Caco-2 (cell line): Measurements from ENCODE around the gene NXPE1. TPM values are rescaled to one million over a fixed set of nuclear protein-coding genes. Genes with fewer than 3 reads are reported as not detected.

Experiments
- BruUV-seq: library from RNA; stranded (reverse); fragments of 400-500 nt; replicated peaks from 2 replicates; lab custom pipeline; 2021; lab: Mats Ljungman, UMichigan
- CTCF ChIA-PET: fragments of 300-600 bp; sonication (Branson Sonifier 250); formaldehyde crosslinking; loops from one replicate; lab custom pipeline; 2022; ENCODE audit warnings: antibody characterized with exemption; lab: Charles Lee
- POLR2A ChIA-PET: fragments of 300-600 bp; sonication (Branson Sonifier 250); formaldehyde crosslinking; loops from one replicate; lab custom pipeline; 2022; ENCODE audit warnings: antibody characterized with exemption; lab: Charles Lee
- DNase-seq, 2 experiments: peaks; one replicate each; pipeline versions ENCODE4 v3.0.0 to v3.0.0-alpha.2; 2020 to 2022
- H3K27me3 ChIP-seq: replicated peaks from 2 replicates; pipeline ENCODE4 v1.6.0; 2011; ENCODE audit warnings: low read length; ENCODE audit not compliant: control insufficient read depth, insufficient read depth
- H3K36me3 ChIP-seq: 2 replicates; pipeline ENCODE4 v1.5.1; 2011; ENCODE audit warnings: low read length; ENCODE audit not compliant: control insufficient read depth, insufficient read depth
- H3K4me1 ChIP-seq: fragments of 250-450 bp; sonication (Bioruptor Pico); 2 replicates; pipeline ENCODE4 v1.5.1; 2020; ENCODE audit warnings: mild to moderate bottlenecking
- H3K4me3 ChIP-seq: 2 replicates; pipeline ENCODE4 v1.5.1; 2011; ENCODE audit warnings: low read depth, mild to moderate bottlenecking, control low read depth, low read length
- H3K9me3 ChIP-seq: fragments of 250-450 bp; sonication (Bioruptor Pico); 2 replicates; pipeline ENCODE4 v1.5.1; 2020; ENCODE audit warnings: mild to moderate bottlenecking, moderate library complexity
- H3K27ac Mint-ChIP-seq: one replicate; pipeline ENCODE4 v1.8.0; 2022; ENCODE audit warnings: mixed read lengths; ENCODE audit not compliant: unreplicated experiment
- H3K27me3 Mint-ChIP-seq: one replicate; pipeline ENCODE4 v1.8.0; 2022; ENCODE audit warnings: mixed read lengths; ENCODE audit not compliant: insufficient read depth, unreplicated experiment
- H3K36me3 Mint-ChIP-seq: one replicate; pipeline ENCODE4 v1.8.0; 2022; ENCODE audit warnings: mild to moderate bottlenecking, mixed read lengths; ENCODE audit not compliant: insufficient read depth, unreplicated experiment
- H3K4me1 Mint-ChIP-seq: one replicate; pipeline ENCODE4 v1.8.0; 2022; ENCODE audit warnings: low read depth, mixed read lengths; ENCODE audit not compliant: unreplicated experiment
- H3K4me3 Mint-ChIP-seq: one replicate; pipeline ENCODE4 v1.8.0; 2022; ENCODE audit warnings: mild to moderate bottlenecking, moderate library complexity, mixed read lengths; ENCODE audit not compliant: unreplicated experiment
- H3K9me3 Mint-ChIP-seq: one replicate; pipeline ENCODE4 v1.8.0; 2022; ENCODE audit warnings: mixed read lengths; ENCODE audit not compliant: unreplicated experiment
- intact Hi-C: fragments of 100-400 bp; cut with micrococcal nuclease; formaldehyde crosslinking; loops from one replicate; pipeline ENCODE4 v1.10.0; 2022; ENCODE audit not compliant: unreplicated experiment
- total RNA-seq: library from RNA; stranded (reverse); gene quantifications from 2 replicates; pipeline ENCODE4 v1.2.3, GENCODE V29; 2022
- TF ChIP-seq, protein P1 (sequence below), 2 experiments: fragments of 200-600 bp in 1 of 2; IDR thresholded peaks; 1 replicate in 1 of 2; 2 replicates in 1 of 2; pipeline versions ENCODE4 v1.5.1 to v1.8.0; 2011 to 2022; ENCODE audit warnings: antibody characterized with exemption in 1 of 2, control low read depth in 1 of 2, inconsistent platforms in 1 of 2, low read depth in 1 of 2, low read length in 1 of 2, mild to moderate bottlenecking in 1 of 2, moderate library complexity in 1 of 2; ENCODE audit not compliant: insufficient read depth in 1 of 2, severe bottlenecking in 1 of 2, unreplicated experiment in 1 of 2

NXPE1 gene
- total RNA-seq, 1 experiment from 2014 or later = not detected

DNA sequence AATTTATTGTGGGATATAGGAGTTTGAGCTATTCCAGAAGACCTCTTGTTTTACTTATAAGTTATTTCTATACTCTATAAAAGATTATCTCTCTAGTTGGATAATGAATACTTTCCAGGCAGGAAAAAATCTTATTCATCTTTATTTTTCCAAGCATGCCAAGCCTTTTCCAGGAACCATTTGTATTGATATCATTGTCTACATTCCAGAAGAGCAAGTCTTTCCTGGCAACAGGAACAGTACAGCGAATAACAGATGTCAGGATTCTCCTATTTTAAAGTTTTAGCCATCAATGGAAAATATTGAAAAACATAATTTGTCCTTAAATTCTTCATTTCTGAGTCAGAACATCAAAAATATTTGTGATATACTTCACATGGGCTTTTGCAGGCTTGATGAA lies 5.2 kb upstream of the NXPE1 start:
- DNase-seq = no peak
- no peaks in the 10 kb centered on the region for H3K27me3 Mint-ChIP-seq
- H3K9me3 Mint-ChIP-seq = no peaks in the 10 kb centered on the region
- BruUV-seq = no TSS peak
- H3K27ac Mint-ChIP-seq = no peak overlapping the region
- no peak overlapping the region for H3K4me3 Mint-ChIP-seq
- intact Hi-C loops = loop anchor here (5.0 to 10.0 kb wide), 2 partner anchors 63 to 280 kb away; no protein-coding TSS in a partner anchor
- H3K36me3 Mint-ChIP-seq = no peaks in the 10 kb centered on the region
- Histone ChIP-seq H3K36me3 (no peaks in the 10 kb centered on the region), H3K27me3 (no peaks in the 10 kb centered on the region; the same call in 1 of the 2 replicates), H3K9me3 (0 out of 2 replicates have a peak, but pooled peaks cover 2% of the 10 kb centered on the region), H3K4me1 (peaks cover 31% of the 10 kb centered on the region), H3K4me3 (no peak overlapping the region)
- TF ChIP-seq, protein P1, sequence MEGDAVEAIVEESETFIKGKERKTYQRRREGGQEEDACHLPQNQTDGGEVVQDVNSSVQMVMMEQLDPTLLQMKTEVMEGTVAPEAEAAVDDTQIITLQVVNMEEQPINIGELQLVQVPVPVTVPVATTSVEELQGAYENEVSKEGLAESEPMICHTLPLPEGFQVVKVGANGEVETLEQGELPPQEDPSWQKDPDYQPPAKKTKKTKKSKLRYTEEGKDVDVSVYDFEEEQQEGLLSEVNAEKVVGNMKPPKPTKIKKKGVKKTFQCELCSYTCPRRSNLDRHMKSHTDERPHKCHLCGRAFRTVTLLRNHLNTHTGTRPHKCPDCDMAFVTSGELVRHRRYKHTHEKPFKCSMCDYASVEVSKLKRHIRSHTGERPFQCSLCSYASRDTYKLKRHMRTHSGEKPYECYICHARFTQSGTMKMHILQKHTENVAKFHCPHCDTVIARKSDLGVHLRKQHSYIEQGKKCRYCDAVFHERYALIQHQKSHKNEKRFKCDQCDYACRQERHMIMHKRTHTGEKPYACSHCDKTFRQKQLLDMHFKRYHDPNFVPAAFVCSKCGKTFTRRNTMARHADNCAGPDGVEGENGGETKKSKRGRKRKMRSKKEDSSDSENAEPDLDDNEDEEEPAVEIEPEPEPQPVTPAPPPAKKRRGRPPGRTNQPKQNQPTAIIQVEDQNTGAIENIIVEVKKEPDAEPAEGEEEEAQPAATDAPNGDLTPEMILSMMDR (IDR thresholded peaks at IDR 0.05; ENCODE audit: insufficient read depth in 1 of 2, low read depth in 1 of 2, low read length in 1 of 2, severe bottlenecking in 1 of 2, unreplicated experiment in 1 of 2) = no peak
- ChIA-PET POLR2A (no interaction called here), CTCF (no interaction called here)
- H3K4me1 Mint-ChIP-seq = peaks cover 34% of the 10 kb centered on the region

DNA sequence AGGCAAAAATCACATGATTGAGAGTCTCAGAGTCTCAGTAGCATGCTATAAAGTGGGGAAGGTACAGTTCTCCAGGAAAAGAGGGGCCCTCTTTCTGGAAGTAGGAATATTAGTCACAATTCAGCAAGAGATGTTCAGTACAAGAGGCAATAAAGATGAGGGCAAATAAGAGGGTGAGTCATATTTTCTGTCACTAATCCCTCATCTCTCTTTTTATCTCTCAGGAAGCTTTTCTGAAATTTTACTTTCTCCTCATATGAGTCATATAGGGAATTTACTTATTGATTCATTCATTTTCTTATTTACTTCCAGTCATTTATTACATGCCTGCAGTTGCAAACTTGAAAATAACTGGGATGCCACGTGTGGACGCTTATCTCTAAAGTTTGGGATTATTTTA lies 3.4 kb upstream of the NXPE1 start:
- Mint-ChIP-seq H3K9me3 (no peaks in the 10 kb centered on the region), H3K36me3 (no peaks in the 10 kb centered on the region), H3K27ac (peak overlapping the region; percentile 3), H3K27me3 (no peaks in the 10 kb centered on the region), H3K4me1 (peaks cover 36% of the 10 kb centered on the region), H3K4me3 (peak overlapping the region; percentile 11)
- H3K36me3 ChIP-seq = no peaks in the 10 kb centered on the region
- peaks cover 30% of the 10 kb centered on the region for H3K4me1 ChIP-seq
- no peak for DNase-seq
- no peaks in the 10 kb centered on the region; the same call in 1 of the 2 replicates for H3K27me3 ChIP-seq
- H3K9me3 ChIP-seq = 0 out of 2 replicates have a peak, but pooled peaks cover 2% of the 10 kb centered on the region
- intact Hi-C loops = loop anchor here (10.0 kb wide), 1 partner anchor 278 kb away; no protein-coding TSS in a partner anchor
- TF ChIP-seq, protein P1 (IDR thresholded peaks at IDR 0.05; ENCODE audit: insufficient read depth in 1 of 2, low read depth in 1 of 2, low read length in 1 of 2, severe bottlenecking in 1 of 2, unreplicated experiment in 1 of 2) = no peak
- BruUV-seq = no TSS peak
- CTCF ChIA-PET = interaction anchor here (0.6 kb wide), 1 partner anchor 172 kb away, joined by 3 read pairs; no protein-coding TSS in a partner anchor
- no peak overlapping the region for H3K4me3 ChIP-seq
- POLR2A ChIA-PET = no interaction called here

DNA sequence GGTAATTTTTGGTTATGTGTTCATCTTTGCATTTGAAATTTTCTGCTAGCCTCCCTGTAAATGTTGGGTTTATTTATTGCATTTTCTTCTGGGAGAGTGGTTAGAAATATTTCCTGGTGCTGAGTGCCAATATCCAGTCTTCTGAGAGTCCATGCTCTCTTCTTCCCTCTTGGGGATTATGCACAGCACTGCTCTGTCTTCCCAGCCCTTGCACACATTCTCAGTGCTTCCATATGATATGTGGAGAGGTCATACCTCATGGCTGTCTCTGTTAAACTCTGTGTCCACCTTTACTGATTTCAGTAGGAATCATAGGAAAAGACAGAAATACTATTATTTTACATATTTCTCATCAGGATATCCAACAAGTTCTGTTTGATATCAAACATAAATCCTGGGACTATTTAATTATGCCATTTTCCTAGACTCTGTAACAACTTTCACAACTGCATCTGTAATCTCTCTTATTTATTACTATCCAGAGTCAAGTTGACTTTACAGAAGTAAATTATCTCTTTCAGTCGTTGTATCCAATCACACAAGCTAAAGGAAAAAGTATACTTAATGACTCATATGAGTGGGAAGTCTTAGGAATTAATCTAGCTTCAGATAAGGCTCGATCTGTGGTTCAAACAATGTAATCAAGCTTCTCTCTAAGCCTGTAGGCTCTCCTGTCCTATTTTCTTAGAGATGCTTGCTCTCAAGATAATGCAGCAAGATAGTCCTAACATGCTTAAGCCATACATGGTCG lies 2.7 kb upstream of the NXPE1 start:
- Mint-ChIP-seq H3K27ac (peak overlapping the region; percentile 3), H3K36me3 (no peaks in the 10 kb centered on the region), H3K4me1 (peaks cover 42% of the 10 kb centered on the region), H3K9me3 (no peaks in the 10 kb centered on the region), H3K27me3 (no peaks in the 10 kb centered on the region), H3K4me3 (peak overlapping the region; percentile 11)
- intact Hi-C loops = loop anchor here (10.0 kb wide), 1 partner anchor 278 kb away; no protein-coding TSS in a partner anchor
- Histone ChIP-seq H3K27me3 (no peaks in the 10 kb centered on the region; the same call in 1 of the 2 replicates), H3K36me3 (no peaks in the 10 kb centered on the region), H3K9me3 (0 out of 2 replicates have a peak, but pooled peaks cover 2% of the 10 kb centered on the region), H3K4me3 (no peak overlapping the region), H3K4me1 (peaks cover 30% of the 10 kb centered on the region)
- no peak for DNase-seq
- ChIA-PET CTCF (interaction anchor here (0.7 kb wide), 1 partner anchor 26 kb away, joined by 3 read pairs; no protein-coding TSS in a partner anchor), POLR2A (no interaction called here)
- TF ChIP-seq, protein P1 (IDR thresholded peaks at IDR 0.05; ENCODE audit: insufficient read depth in 1 of 2, low read depth in 1 of 2, low read length in 1 of 2, severe bottlenecking in 1 of 2, unreplicated experiment in 1 of 2) = no peak
- BruUV-seq = no TSS peak
